ENCODE measurements around the gene ZNF524.
"Not testable (repeated sequence)": the region's sequence is repeated elsewhere in the genome, so short reads cannot be mapped to it uniquely, and the experiment has no call there.

The ZNF524 gene

GRCh38 chr19:55581145-55581822, 18.8 kb upstream of the ZNF524 start:
- DNase-seq (ENCODE audit: low read depth), result no peak

GRCh38 chr19:55581823-55582223, 18.3 kb upstream of the ZNF524 start:
- no peak for DNase-seq (ENCODE audit: low read depth)

GRCh38 chr19:55582284-55582683, 17.8 kb upstream of the ZNF524 start:
- not testable (repeated sequence) for DNase-seq (ENCODE audit: low read depth)

GRCh38 chr19:55583897-55584296, 16.2 kb upstream of the ZNF524 start:
- DNase-seq (ENCODE audit: low read depth), result not testable (repeated sequence)

GRCh38 chr19:55584871-55585270, 15.2 kb upstream of the ZNF524 start:
- DNase-seq (ENCODE audit: low read depth), result no peak

GRCh38 chr19:55585658-55586339, 14.3 kb upstream of the ZNF524 start:
- peak; percentile 53 for DNase-seq (ENCODE audit: low read depth)

- peak; percentile 82 for DNase-seq (ENCODE audit: low read depth)
Measured at GRCh38 chr19:55586976-55587668, 13.0 kb upstream of the ZNF524 start.

- no peak for DNase-seq (ENCODE audit: low read depth)
Measured at GRCh38 chr19:55588738-55589137, 11.3 kb upstream of the ZNF524 start.

GRCh38 chr19:55590109-55590508, 10.0 kb upstream of the ZNF524 start:
- DNase-seq (ENCODE audit: low read depth), result no peak

- no peak for DNase-seq (ENCODE audit: low read depth)
Measured at GRCh38 chr19:55590617-55591016, 9.5 kb upstream of the ZNF524 start.

GRCh38 chr19:55591555-55591954, 8.5 kb upstream of the ZNF524 start:
- no peak for DNase-seq (ENCODE audit: low read depth)

- DNase-seq (ENCODE audit: low read depth), result no peak
Measured at GRCh38 chr19:55592391-55593090, 7.5 kb upstream of the ZNF524 start.

- no peak for DNase-seq (ENCODE audit: low read depth)
Measured at GRCh38 chr19:55593096-55593772, 6.9 kb upstream of the ZNF524 start.

- no peak for DNase-seq (ENCODE audit: low read depth)
Measured at GRCh38 chr19:55594996-55595545, 5.0 kb upstream of the ZNF524 start.

- no peak for DNase-seq (ENCODE audit: low read depth)
Measured at GRCh38 chr19:55596304-55596703, 3.8 kb upstream of the ZNF524 start.

- DNase-seq (ENCODE audit: low read depth), result no peak
Measured at GRCh38 chr19:55597501-55597921, 2.6 kb upstream of the ZNF524 start.

- DNase-seq (ENCODE audit: low read depth), result no peak
Measured at GRCh38 chr19:55598034-55598433, 2.1 kb upstream of the ZNF524 start.

GRCh38 chr19:55598719-55599467, 1.2 kb upstream of the ZNF524 start:
- DNase-seq (ENCODE audit: low read depth), result peak; percentile 94

- peak; percentile 98 for DNase-seq (ENCODE audit: low read depth)
Measured at GRCh38 chr19:55599468-55599841, 633 bp upstream of the ZNF524 start, which contains the start of gene FIZ1. Gene FIZ1, minus strand, starts transcription at chr19:55599517. Its CDS starts 1,652 bp downstream, at chr19:55597865.

GRCh38 chr19:55600662-55601028, 557 bp downstream of the ZNF524 start:
- DNase-seq (ENCODE audit: low read depth), result no peak

GRCh38 chr19:55601084-55601483, 996 bp downstream of the ZNF524 start:
- no peak for DNase-seq (ENCODE audit: low read depth)
